NK-92 (cell line): Measurements from ENCODE around the gene ACADVL.
"Not testable (repeated sequence)": the region's sequence is repeated elsewhere in the genome, so short reads cannot be mapped to it uniquely, and the experiment has no call there.

Experiments used
- DNase-seq: peaks from one replicate; lab custom pipeline; 2025; ENCODE audit not compliant: unreplicated experiment; lab: John Stamatoyannopoulos, UW

ACADVL gene

DNA sequence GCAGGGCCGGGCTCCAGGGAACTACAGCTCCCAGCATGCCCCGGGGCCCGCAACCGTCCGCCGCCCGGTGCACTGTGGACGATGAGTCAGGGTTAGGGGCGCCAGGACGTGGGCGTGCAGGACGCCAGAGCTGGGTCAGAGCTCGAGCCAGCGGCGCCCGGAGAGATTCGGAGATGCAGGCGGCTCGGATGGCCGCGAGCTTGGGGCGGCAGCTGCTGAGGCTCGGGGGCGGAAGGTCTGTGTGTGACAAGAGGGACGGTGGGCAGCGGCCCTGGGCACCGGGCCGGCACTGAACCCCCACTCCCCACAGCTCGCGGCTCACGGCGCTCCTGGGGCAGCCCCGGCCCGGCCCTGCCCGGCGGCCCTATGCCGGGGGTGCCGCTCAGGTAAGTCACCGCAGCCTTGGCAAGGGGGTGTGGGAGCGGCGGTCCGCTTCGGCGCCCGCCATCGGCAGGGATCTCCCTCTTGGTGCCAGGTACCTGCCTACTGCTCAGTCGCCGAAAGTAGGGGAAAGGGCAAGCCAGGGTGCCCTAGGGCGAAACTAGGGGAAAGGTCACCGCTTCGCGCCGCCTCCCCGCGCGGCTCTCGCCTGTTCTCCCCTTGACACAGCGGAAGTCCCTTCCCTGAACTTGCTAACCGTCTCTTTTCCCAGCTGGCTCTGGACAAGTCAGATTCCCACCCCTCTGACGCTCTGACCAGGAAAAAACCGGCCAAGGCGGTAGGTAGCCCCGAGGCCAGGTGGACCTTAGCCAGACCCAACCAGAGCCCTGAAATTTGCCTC lies at the start of gene ACADVL, which contains the start of gene DLG4:
Gene ACADVL (plus strand): TSS at position 127 of the 781 bp plus-strand sequence. CDS start 47 bp downstream, at position 174.
Gene DLG4 (minus strand): TSS at position 25 of the 781 bp plus-strand sequence.
- no peak for DNase-seq

DNA sequence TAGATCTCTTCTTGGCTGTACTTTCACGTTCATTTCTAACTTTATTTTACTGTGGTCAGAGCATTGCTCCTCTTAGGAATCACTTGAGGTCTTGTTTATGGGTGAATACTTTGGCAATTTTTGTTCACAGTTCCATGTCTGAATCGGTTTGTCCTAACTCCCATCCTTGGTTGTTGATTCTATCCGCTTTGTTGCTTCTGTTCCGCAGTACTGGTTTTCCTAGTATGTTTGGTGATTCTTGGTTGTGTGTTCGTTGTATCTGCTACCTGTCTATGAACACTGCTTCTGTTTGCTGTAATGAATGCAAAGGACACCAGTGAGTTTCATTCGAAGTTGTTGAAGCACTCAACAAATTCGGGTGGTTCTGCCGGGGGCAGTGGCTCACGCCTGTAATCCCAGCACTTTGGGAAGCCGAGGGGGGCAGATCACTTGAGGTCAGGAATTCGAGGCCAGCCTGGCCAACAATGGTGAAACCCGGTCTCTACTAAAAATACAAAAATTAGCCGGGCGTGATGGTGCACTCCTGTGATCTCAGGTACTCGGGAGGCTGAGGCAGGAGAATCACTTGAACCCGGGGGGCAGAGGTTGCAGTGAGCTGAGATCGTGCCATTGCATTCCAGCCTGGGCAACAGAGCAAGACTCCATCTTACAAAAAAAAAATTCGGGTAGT lies 47.1 kb upstream of the ACADVL start:
- not testable (repeated sequence) for DNase-seq

DNA sequence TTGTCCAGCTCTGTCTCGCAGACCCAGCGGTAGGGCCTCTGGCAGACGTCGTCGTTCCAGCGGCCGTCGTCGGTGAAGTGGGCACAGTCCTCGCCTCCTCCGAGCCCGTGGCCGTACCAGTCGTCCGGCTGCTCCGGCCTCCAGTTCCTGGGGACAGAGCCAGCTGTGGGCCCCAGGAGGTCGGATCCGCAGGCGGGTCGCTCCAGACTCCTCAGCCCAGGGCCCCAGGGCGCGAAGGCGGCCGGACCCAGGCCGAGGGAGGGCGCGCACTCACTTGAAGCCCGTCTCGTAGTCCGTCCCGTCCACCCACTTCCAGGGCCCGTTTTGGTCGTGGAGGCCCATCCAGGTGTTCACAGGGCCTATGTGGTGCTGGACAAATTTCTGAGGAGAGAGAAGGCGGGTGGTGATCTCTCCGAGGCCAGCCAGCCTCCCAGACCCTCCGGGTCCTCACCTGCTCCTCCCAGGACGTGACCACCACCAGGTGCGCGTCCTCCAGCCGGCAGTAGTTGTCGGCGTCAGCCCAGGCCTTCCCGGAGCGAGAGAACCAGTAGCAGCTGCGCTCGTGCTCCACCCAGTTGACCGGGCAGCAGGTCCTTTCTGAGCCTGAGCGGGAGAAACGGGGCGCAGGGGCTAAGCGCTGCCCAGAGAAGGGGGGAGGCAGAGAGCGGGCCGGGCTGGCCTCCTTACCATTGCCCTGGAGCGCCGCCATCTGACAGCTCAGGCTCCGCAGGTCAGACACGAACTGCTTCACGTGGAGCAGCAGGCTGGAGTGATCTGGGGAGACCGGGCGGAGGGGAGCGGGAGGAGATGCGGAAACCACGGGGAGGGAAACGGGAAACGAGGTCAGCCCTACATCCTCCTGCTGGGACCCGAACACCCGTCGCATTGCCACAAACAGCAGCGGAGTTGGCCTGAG lies 45.8 kb upstream of the ACADVL start:
- no peak for DNase-seq

DNA sequence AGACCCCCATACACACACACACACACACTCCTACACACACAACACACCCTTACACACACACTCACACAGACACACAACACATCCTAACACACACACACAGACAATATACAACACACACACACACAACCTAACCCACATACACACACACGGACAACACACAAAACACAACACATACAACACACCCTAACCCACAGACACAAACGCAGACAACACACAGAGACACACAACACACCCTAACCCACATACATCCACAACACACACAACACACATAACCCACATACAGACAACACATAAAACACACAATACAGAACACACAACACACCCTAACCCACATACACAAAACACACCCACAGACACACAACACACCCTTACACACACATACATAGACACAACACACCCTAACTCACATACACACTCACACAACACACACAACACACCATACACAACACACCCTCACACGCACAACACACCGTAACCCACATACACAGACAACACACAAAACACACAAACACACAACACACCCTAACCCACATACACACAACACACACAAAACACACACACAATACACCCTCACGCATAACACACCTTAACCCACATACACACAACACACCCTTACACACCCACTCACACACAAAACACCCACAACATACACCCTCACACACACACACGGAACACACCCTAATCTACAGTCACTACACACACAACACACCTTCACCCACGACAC lies 45.0 kb upstream of the ACADVL start:
- DNase-seq = no peak

DNA sequence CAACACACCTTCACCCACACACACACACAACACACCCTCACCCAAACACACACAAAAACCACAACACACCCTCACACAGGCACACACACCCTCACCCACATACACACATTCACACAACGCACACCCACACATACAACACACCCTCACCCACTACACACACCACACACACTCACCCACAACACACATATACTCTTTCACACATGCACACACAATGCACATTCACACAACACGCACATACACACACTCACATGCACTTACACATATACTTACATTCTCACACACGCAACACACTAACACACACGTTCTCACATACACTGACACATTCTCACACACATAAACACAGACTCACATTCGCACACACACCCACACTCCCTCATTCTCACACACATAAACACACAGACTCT lies 44.4 kb upstream of the ACADVL start:
- no peak for DNase-seq

DNA sequence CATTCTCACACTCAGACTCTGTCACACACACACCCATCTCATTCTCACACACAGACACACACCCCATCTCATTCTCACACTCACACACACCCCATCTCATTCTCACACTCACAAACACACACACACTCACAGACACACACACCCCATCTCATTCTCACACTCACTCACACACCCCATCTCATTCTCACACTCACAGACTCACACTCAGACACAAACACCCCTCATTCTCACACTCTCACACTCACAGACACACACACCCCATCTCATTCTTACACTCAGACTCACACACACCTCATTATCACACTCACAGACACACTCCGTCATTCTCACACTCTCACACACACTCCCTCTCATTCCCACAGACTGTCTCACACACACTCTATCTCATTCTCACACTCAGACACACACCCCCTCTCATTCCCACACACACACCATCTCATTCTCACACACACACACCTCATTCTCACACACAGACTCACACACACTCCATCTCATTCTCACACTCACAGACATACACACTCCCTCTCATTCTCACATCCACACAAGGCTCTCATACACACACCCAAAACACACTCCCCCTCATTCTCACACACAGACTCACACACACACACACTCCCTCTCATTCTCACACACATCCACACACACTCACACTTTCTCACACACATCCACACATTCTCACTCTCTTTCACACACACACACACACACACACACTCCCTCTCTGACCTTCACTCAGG lies 43.5 kb upstream of the ACADVL start:
- no peak for DNase-seq

DNA sequence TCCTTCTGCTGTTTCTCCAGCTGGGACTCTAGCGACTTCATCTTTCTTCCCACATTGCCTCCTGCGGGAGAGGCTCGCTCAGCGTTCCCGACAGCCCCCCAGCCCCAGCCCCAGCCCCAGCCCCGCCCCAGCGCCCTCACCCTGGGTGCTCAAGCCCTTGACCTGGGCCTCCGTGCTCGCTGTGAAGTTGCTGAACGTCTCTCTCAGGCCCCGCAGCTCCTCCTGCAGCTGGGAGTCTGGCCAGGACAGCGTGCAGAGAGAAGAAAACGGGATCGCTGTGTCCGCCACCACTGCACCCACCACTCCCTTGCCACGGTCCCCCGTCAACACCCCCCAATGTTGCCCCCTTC lies 42.9 kb upstream of the ACADVL start:
- DNase-seq = no peak

DNA sequence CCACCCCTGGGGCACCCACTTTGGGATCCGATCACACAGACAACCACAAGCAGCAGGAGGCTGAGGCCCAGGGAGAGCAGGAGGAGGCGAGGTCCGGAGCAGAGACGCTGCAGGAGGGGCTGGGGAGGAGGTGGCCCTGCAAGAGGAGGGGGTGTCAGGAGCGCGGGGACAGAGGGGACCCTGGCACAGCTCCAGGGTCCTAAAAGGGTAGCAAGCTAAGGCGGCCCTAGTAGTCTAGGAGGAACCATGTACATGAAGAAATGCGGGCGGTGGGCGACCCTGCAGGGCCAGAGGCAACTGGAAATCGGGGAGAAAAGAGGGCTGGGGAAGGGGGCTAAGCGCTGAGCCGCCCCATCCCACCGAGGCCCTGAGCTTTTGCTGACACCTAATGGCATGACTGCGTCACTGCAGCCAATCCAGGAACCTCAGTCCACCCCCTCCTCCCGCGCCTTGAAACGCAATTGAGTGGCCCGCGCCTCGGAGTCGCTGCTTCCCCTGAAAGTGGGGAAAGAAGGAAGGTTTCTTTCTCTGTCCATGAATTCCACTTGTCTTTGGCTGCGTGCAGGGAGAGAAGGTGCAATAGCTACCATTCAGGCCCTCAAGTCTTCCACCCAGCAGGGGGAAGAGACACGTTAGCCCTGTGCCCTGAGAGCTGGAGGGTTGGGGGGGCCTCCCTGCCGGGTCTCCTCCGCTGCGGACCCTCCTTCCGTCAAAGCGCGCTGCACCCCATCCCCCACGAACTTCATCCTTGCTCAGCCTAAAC lies 42.4 kb upstream of the ACADVL start:
- no peak for DNase-seq

DNA sequence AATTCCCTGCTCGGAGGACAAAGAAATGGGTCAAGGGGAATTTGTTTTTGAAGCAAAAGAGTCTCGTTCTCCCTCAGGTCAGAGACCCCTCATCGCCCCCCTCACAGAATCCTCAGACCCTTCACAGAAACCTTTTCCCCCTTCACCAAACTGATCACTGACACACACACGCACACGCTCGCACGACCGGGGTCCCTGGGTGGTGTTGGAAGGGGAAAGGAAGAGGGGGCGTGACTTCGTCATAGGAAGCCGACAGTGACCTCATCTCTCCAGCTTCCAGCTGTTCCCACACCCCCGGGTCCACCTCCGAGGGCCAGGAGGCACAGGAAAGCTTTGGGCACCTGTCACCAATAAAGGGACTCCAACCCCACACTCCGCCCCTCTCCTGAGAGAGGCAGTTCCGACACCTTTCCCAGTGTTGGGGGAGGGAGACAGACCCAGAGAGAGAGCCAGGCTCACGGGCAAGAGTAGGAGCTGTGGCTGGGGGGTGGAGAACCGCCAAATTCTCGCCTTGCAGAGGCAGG lies 41.7 kb upstream of the ACADVL start:
- no peak for DNase-seq

DNA sequence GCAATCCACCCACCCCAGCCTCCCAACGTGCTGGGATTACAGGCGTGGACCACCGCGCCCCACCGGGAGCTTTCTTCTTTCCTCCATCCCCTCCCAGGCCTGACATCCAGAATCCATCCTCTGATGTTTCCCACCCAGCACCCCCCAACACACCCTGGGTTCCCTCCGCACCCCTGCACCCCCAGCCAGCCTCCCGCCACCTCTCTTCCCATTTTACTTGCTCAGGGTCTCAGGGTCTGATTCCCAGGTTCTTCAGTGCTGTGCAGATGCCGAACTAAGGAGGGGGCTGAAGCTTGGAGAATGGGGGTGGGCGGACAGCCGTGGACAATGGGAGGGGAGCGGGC lies 40.8 kb upstream of the ACADVL start:
- DNase-seq = no peak

DNA sequence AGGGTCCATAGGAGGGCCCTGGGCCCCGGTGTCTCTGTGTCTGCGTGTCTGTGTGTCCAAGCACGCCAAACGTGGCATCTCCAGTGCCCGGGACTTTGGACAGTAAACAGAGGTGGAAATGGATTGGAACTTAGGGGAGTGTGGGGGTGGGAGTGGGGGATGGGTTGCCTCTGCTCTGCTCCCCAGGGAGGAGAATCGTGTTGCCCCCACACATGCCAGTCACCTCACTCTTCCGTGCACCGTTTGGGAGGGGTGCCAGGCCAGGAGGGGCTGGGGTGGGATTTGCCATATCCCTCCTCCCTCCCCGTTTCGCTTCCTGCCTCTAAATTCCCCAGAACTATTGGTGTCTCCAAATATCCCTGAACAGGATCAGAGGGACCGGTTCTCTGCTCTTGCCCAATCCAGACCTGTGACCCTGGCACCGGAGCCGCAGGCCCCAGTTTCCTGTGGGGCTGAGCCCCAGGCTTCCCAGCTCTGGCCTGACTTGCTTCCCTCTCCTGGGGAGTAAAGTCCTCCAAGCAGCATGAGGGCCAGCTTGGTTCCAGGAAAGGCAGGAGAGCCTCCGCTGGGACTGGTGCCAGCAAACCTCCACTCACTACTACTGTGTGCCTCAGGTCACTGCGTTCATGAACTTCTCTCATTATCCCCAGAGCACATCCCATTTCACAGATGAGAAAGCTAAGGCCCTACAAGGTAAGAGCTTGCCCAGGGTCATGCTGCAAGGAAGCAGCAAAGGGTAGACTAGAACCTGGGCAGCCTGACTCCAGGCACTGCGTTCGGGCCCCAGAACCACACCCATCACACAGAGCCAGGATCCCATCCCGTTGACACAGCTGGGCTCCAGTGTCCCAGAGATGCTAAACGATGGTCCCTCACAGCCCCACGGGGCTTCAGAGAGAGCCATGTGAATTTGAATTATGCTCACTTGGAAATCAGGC lies 40.2 kb upstream of the ACADVL start, which contains the start of gene ASGR1:
Gene ASGR1 (minus strand): TSS at position 54 of the 938 bp plus-strand sequence. CDS start 807 bp downstream, outside the sequence.
- no peak for DNase-seq

DNA sequence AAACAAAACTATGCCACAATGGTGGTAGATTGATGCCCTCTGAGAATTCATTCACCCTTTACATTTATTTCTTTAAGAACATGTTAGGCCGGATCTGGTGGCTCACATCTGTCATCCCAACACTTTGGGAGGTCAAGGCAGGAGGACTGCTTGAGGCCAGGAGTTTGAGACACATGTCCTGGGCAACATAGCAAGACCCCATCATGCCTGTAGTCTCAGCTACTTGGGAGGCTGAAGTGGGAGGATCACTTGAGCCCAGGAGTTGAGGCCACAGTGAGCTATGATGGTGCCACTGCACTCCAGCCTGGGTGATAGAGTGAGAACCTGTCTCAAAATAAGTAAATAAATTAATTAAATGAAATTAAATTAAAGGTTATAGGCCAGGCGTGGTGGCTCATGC lies 37.6 kb upstream of the ACADVL start:
- DNase-seq = not testable (repeated sequence)

DNA sequence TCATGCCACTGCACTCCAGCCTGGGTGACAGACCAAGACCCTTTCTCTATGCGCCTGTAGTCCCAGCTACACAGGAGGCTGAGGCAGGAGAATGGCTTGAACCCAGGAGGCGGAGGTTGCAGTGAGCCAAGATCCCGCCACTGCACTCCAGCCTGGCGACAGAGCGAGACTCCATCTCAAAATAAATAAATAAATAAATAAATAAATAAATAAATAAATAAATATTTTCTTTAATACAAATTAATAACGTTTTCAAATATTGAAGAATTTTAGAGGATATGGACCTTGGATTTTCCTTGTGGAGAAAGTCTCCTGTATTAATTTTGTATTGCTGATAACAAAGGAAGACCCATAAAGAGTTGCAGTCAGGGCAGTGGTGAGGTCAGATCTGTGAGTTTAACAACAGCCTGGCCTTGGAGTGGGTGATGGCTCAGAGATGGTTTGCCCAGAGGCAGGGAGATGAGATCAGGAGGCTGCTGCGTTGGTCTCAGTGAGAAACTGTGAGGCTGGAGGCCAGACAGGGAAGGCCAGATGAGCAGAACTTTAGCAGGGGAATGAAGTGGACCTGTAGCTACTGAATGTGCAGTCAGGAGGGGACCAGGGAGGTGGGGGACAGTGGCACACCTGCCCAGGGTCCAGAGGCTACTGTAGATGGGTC lies 36.2 kb upstream of the ACADVL start:
- no peak for DNase-seq

DNA sequence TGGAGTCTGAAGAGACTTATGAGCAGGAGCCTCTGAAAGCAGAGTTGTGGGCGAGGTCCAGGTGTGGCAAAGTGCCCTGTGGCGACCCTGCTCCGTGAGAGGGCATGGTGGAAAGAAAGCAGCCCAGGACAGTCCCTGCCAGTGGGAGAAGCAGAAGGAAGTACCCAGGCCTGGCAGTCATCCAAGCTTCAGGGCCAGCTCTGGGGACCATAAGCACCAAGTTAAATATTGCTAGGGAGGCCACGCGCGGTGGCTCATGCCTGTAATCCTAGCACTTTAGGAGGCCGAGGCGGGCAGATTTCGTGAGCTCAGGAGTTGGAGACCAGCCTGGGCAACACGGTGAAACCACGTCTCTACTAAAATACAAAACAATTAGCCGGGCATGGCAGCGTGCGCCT lies 35.6 kb upstream of the ACADVL start:
- DNase-seq = no peak

DNA sequence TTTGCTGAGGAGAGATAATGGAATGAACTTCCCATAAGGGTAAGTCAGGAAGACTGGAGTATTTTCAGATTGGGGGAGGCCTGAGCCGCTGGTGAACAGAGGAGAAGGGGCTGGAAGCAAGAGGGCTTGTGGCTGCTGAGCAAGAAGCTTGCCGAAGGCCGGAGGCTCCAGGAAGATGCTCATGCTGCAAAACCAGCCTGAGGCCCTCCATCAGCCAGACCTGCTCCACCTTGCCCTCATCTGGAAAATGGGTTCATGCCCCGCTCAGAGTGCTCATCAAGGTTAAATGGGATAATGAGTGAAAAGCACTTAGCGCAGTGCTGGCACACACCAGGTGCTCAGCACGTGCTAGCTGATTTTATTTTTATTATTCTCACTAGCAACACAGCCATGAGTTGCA lies 35.1 kb upstream of the ACADVL start:
- DNase-seq = no peak

DNA sequence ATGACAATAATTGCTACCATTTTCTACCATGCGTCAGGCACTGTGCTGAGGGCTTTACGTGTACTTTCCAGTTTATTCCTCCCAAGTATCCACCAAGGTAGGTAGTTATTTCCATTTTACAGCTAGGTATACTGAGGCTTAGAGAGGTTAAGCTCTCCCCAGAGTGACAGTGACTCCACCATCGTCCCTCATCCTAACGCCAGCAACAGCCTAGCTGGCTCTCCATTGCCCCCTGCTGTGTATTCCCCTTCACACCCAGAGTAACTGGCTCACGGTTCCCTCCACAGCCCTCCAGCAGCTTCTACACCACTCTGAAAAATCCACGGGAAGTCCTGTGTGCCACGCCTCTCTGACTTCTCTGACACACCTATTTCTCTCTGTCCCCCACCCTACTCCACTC lies 33.5 kb upstream of the ACADVL start:
- no peak for DNase-seq

DNA sequence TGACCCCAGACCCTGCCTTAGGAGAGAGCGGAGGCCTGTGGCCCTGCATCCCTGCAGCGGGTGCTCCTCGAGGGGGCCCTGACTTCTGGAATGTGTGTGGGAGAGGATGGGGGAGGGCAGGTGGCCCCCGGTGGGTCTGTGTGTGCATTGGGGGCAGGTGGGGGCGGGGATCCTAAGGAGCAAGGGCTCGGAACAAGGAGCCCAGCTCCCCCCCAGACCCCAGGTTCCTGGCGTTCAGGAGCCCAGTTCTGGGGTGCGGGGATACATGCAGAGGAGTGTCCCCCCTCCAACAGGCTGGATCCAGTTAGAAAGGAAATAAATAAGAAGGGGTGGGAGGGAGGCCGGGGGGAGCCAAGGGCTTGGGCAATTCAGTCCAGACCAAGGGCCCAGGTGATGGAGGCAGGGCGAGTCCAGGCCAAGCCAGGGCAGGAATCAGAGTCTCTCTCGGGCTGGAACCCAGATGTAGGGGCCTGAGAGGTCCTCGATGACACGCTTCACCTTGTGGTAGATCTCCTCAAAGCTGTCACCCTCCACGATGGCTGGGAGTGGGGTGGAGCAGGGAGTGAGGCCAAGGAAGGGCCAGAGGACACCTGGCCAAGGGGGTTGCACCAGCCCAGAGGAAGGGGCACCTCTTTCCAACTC lies 29.3 kb upstream of the ACADVL start:
- no peak for DNase-seq
